GM12878 (cell line): ENCODE measurements around the gene SNRPB2. TPM values are rescaled to one million over a fixed set of nuclear protein-coding genes. Genes with fewer than 3 reads are reported as not detected.

Source experiments
- ATAC-seq: fragments of 200-7000 bp; cut with Tn5 transposase; 3 replicates; pipeline ENCODE4 v1.9.1; 2020; ENCODE audit warnings: mild to moderate bottlenecking, moderate library complexity
- BruUV-seq: library from RNA; stranded (reverse); fragments of 400-500 nt; replicated peaks from 2 replicates; lab custom pipeline; 2021; lab: Mats Ljungman, UMichigan
- CTCF ChIA-PET: fragments of 300-600 bp; sonication (Branson Sonifier 250); formaldehyde crosslinking; extraction: SDS; loops from one replicate; lab custom pipeline; 2021; ENCODE audit warnings: inconsistent platforms; lab: Yijun Ruan, JAX
- POLR2A ChIA-PET: fragments of 350-600 bp; formaldehyde crosslinking; extraction: SDS; loops from one replicate; lab custom pipeline; 2021; ENCODE audit warnings: inconsistent platforms; lab: Charles Lee
- RAD21 ChIA-PET: fragments of 300-600 bp; sonication (Branson Sonifier 250); formaldehyde crosslinking; loops from one replicate; lab custom pipeline; 2023; ENCODE audit warnings: antibody characterized with exemption; ENCODE audit not compliant: unreplicated experiment; lab: Charles Lee
- SMC1A ChIA-PET: fragments of 300-600 bp; sonication (Branson Sonifier 250); formaldehyde crosslinking; loops from one replicate; lab custom pipeline; 2023; ENCODE audit not compliant: unreplicated experiment, uncharacterized antibody; lab: Charles Lee
- DNase-seq: peaks from one replicate; pipeline ENCODE4 v3.0.0-alpha.2; 2011; ENCODE audit warnings: low read depth, low spot score
- FAIRE-seq: peaks from 3 replicates; lab custom pipeline; 2011; peaks lifted over from hg19 to GRCh38; lab: Jason Lieb, UNC
- H2AFZ ChIP-seq: 2 replicates; pipeline ENCODE4 v1.6.0; 2011; ENCODE audit warnings: low read depth, low read length, control low read depth; ENCODE audit not compliant: control insufficient read depth
- H3K27ac ChIP-seq: 2 replicates; pipeline ENCODE4 v1.5.1; 2011; ENCODE audit warnings: control low read depth; ENCODE audit not compliant: control insufficient read depth, insufficient read depth
- H3K27me3 ChIP-seq, 2 experiments: replicated peaks in 1 of 2; 2 replicates each; pipeline versions ENCODE4 v1.6.0 to v1.6.1; 2011; ENCODE audit warnings: low read length in 1 of 2; ENCODE audit not compliant: control insufficient read depth in 2 of 2, insufficient read depth in 2 of 2
- H3K36me3 ChIP-seq, 2 experiments: 2 replicates each; pipeline ENCODE4 v1.5.1; 2011; ENCODE audit warnings: low read length in 1 of 2; ENCODE audit not compliant: control insufficient read depth in 2 of 2, insufficient read depth in 2 of 2
- H3K4me1 ChIP-seq: 2 replicates; pipeline ENCODE4 v1.6.1; 2011; ENCODE audit warnings: mild to moderate bottlenecking, low read length, moderate library complexity, mixed read lengths; ENCODE audit not compliant: control insufficient read depth, insufficient read depth
- H3K4me2 ChIP-seq: 2 replicates; pipeline ENCODE4 v1.6.0; 2011; ENCODE audit warnings: control low read depth; ENCODE audit not compliant: control insufficient read depth, insufficient read depth
- H3K4me3 ChIP-seq: fragments of 200-600 bp; sonication (generic); 2 replicates; pipeline ENCODE4 v1.5.1; 2016
- H3K79me2 ChIP-seq: 2 replicates; pipeline ENCODE4 v1.6.0; 2011; ENCODE audit warnings: low read length; ENCODE audit not compliant: control insufficient read depth, insufficient read depth
- H3K9ac ChIP-seq: 2 replicates; pipeline ENCODE4 v1.8.0; 2011; ENCODE audit warnings: low read length, control low read depth, mixed read lengths; ENCODE audit not compliant: control insufficient read depth, insufficient read depth
- H3K9me3 ChIP-seq: replicated peaks from 3 replicates; pipeline ENCODE4 v1.5.1; 2011; ENCODE audit warnings: mild to moderate bottlenecking, low read length; ENCODE audit not compliant: control insufficient read depth, insufficient read depth
- H4K20me1 ChIP-seq: 2 replicates; pipeline ENCODE4 v1.6.0; 2011; ENCODE audit not compliant: control insufficient read depth, insufficient read depth
- E4F1 ChIP-seq: fragments of 450-650 bp; IDR thresholded peaks from 2 replicates; pipeline ENCODE4 v1.6.1; 2018; ENCODE audit warnings: borderline replicate concordance, mild to moderate bottlenecking; ENCODE audit not compliant: partially characterized antibody
- EED ChIP-seq: sonication (generic); IDR thresholded peaks from 2 replicates; pipeline ENCODE4 v1.6.1; 2016; ENCODE audit warnings: antibody characterized with exemption, low read depth
- FOXM1 ChIP-seq: IDR thresholded peaks from 2 replicates; pipeline ENCODE4 v1.6.1; 2012; ENCODE audit warnings: low read depth, mild to moderate bottlenecking, inconsistent platforms, low read length, moderate library complexity
- KDM1A ChIP-seq: fragments of 200-600 bp; sonication (generic); IDR thresholded peaks from 2 replicates; pipeline ENCODE4 v1.6.1; 2016; ENCODE audit warnings: borderline replicate concordance
- NFXL1 ChIP-seq: fragments of 450-650 bp; IDR thresholded peaks from 2 replicates; pipeline ENCODE4 v1.6.1; 2017; ENCODE audit warnings: antibody characterized with exemption, mild to moderate bottlenecking, borderline replicate concordance
- SIN3A ChIP-seq: IDR thresholded peaks from 2 replicates; pipeline ENCODE4 v1.6.1; 2012; ENCODE audit warnings: low read depth, low read length, improper control_type of control experiment
- ZBED1 ChIP-seq: IDR thresholded peaks from 2 replicates; pipeline ENCODE4 v1.6.1; 2016; ENCODE audit warnings: borderline replicate concordance
- WGBS: methylation state at CpG from one replicate; pipeline ENCODE4 v1.1.6; 2016; ENCODE audit warnings: low lambda C conversion rate; ENCODE audit not compliant: insufficient replicate concordance, insufficient coverage; ENCODE audit errors: missing lambda C conversion rate; 5-methylcytosine and 5-hydroxymethylcytosine counted together
- in situ Hi-C: fragments of 300-500 bp; cut with MboI; formaldehyde crosslinking; loops from 9 replicates; pipeline ENCODE4 v1.14.3; 2018; ENCODE audit warnings: mixed read lengths
- intact Hi-C: fragments of 100-400 bp; cut with micrococcal nuclease; formaldehyde crosslinking; loops from one replicate; pipeline ENCODE4 v1.14.2; 2022; ENCODE audit not compliant: unreplicated experiment
- polyA plus RNA-seq, 11 experiments: library from polyadenylated mRNA; depleted of rRNA in 4 of 11; unstranded in 6 of 11; stranded (reverse) in 5 of 11; fragments of >200 nt; fragmentation: Nextera tagmentation in 4 of 11; fragmentation: Illumina TruSeq in 1 of 11; extraction: Ambion mirVana in 4 of 11; extraction: Trizol in 1 of 11; gene quantifications; 1 replicate in 1 of 11; 2 replicates in 10 of 11; pipeline versions ENCODE4 v1.2.1 to v1.2.3, GENCODE V29; 2011 to 2016; ENCODE audit warnings: inconsistent platforms in 2 of 11, missing spikeins in 2 of 11, low read depth in 1 of 11
- total RNA-seq, 4 experiments: library from RNA; depleted of rRNA in 3 of 4; stranded (reverse); fragments of >200 nt in 3 of 4; fragmentation: Illumina TruSeq in 1 of 4; extraction: Trizol in 1 of 4; gene quantifications; 2 replicates each; pipeline versions ENCODE4 v1.2.1 to v1.2.3, GENCODE V29; 2013 to 2021

Gene SNRPB2
- total and polyA plus RNA-seq, 10 of the 15 experiments (the other 5 are each of a cell fraction or from before 2014, with no cell fraction given): 63.5 to 245 (median 136) TPM

DNA sequence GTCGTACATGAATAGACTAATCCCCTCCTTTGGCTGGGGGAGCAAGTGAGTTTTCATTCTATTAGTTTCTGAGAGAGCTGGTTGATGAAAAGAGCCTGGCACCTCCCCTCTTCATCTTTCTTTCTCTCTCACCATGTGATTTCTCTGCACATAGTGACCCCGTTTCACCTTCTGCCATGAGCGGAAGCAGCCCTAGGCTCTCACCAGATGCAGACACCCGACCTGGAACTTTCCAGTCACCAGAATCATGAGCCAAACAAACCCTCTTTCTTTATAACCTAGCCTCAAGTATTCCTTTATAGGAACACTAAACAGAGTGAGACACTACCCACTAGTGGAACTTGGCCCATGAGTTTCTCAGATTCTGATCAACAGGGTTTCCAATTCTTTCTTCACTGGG, 34.7 kb downstream of the SNRPB2 start:
- no peak overlapping the region for H3K9ac ChIP-seq
- POLR2A ChIA-PET: no interaction called here
- no peaks in the 10 kb centered on the region; a peak in 2 of 4 replicates for H3K27me3 ChIP-seq
- SMC1A ChIA-PET: no interaction called here
- intact Hi-C loops: loop anchor here (10.0 kb wide), 1 partner anchor 490 kb away; no protein-coding TSS in a partner anchor
- TF ChIP-seq NFXL1: no peak
- TF ChIP-seq, all 136 proteins: peak for 0
- H3K36me3 ChIP-seq: no peaks in the 10 kb centered on the region
- no TSS peak for BruUV-seq
- 0% methylated on average over 4 of the region's 4 CpGs for WGBS
- no peaks in the 10 kb centered on the region for H3K9me3 ChIP-seq
- H3K79me2 ChIP-seq: no peaks in the 10 kb centered on the region
- CTCF ChIA-PET: interaction anchor here (1.1 kb wide), 1 partner anchor 56 kb away, joined by 3 read pairs; no protein-coding TSS in a partner anchor
- no peak overlapping the region for H3K27ac ChIP-seq
- DNase-seq (no peak), FAIRE-seq (no peak), ATAC-seq (no peak)
- in situ Hi-C loops: loop anchor here (5.0 kb wide), 1 partner anchor 247 kb away; no protein-coding TSS in a partner anchor
- no peak overlapping the region for H3K4me3 ChIP-seq
- no peaks in the 10 kb centered on the region for H4K20me1 ChIP-seq
- no peaks in the 10 kb centered on the region for H3K4me1 ChIP-seq
- no peak overlapping the region for H3K4me2 ChIP-seq
- RAD21 ChIA-PET: no interaction called here
- no peak overlapping the region for H2AFZ ChIP-seq

- POLR2A ChIA-PET: no interaction called here
- BruUV-seq: no TSS peak
Measured at GRCh38 chr20:16771213-16771612, 41.4 kb downstream of the SNRPB2 start.

More at GRCh38 chr20:16771213-16771612, 41.4 kb downstream of the SNRPB2 start:
- no peaks in the 10 kb centered on the region for H3K9me3 ChIP-seq
- no peaks in the 10 kb centered on the region for H3K27me3 ChIP-seq
- no peaks in the 10 kb centered on the region for H4K20me1 ChIP-seq
- FAIRE-seq: no peak
- no peak overlapping the region for H3K4me3 ChIP-seq
- H3K27ac ChIP-seq: no peak overlapping the region
- TF ChIP-seq SIN3A (no peak), KDM1A (no peak), FOXM1 (no peak), ZBED1 (no peak), EED (no peak), E4F1 (no peak)
- TF ChIP-seq, all 136 proteins: peak for 0
- H3K36me3 ChIP-seq: no peaks in the 10 kb centered on the region
- intact Hi-C loops (no loop called here), in situ Hi-C loops (no loop called here)
- ATAC-seq: no peak
- H3K4me2 ChIP-seq: no peak overlapping the region
- no peak overlapping the region for H3K9ac ChIP-seq
- no peaks in the 10 kb centered on the region for H3K79me2 ChIP-seq
- ChIA-PET RAD21 (no interaction called here), SMC1A (no interaction called here), CTCF (no interaction called here)
- no peak overlapping the region for H2AFZ ChIP-seq
- no peak for DNase-seq
- H3K4me1 ChIP-seq: no peaks in the 10 kb centered on the region
